NOMO-1 treated with dmso at 0.1 percent for 144 hours (cell line): ENCODE data around the gene FAIM2.
A peak's percentile ranks its signal among the peaks of the same experiment; 100 is the strongest.

Experiments
- DNase-seq: peaks from one replicate; lab custom pipeline; 2025; ENCODE audit not compliant: unreplicated experiment; lab: John Stamatoyannopoulos, UW

The FAIM2 gene

DNA sequence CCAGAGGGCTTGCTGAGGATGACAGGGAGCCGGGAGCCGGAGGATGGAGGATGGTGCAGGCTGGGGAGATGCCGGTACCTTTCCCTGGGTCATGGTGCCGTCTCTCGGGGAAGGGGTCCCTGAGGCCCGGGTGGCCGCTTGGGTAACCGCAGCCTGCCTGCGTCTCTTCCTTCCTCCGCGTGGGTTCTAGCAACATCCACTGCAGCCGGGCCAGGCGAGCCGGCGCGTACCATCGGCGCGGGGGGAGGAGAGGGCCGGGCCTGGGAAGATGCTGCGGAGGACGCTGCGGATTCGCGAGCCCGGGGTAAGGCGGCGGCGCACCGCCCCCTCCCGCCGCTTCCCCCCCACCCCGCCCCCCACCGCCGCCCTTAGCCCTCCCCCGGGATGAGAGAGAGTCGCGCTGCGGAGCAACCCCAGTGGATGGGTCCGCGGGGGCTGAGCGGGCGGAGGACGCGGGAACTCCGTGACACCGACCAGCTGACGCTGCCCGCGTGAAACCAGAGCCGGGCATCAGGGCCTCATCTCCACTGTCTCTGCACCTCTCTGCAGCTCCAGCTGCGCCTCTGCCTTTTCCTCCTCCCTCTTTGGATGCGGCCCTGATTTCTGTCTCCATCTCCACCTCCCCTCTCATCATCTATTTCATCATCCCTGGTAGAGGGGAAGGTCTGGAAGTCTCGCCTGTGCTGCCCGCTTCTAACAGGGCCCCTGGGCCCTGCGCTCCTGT lies at the start of gene FAIM2:
TSS of gene FAIM2 (minus strand) at position 201 of the 724 bp plus-strand sequence. CDS start at position 93, 108 bp downstream.
- DNase-seq, result no peak

DNA sequence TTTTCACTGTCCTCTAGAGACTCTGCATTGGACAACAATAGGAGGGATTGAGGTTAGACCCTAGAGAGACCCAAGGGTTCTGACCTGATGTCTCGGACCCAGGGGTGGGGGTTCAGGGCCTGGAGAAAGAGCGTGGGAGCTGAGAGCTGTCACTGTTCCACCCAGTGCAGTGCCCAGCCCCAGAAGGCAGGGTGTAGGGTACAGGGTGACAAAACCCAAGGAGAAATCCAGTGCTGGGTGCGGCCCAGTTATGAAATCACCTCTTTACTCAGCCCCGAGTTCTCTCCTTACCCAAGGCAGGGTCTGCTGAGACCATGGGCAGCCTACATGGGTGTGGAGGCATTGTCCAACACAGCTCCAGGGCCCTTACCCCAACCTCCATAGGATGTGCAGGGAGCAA lies 49.5 kb upstream of the FAIM2 start:
- no peak for DNase-seq

DNA sequence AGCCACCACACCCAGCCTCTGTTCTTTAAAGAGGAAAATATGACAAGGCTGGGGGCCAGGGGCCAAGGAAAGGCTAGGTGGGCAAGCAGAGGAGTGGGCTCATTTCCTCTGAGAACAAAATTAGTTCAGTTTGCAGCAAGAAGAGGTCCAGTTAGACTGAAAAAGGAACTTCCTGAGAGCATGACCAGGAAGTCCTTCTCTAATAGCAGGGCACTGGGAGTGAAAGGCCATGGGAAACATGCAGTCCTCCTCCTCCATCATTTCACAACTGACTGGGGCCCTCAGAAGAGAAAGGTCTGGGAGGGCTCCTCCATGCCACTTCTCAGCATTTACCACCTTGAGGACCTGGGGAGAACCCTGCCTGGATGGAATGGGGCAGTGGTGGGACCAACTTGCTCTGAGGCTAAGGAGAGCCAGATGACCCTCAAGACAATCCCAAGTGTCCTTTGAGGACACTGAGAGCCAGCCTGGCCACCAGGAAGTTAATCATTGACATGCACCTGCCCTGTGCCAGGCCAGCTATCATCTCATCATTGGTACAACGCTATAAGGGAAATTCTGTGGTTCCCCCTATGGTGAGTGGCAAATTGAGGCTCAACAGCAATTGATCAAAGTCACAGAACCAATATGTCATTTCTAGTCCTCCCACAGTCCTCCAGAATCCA lies 48.8 kb upstream of the FAIM2 start:
- no peak for DNase-seq

DNA sequence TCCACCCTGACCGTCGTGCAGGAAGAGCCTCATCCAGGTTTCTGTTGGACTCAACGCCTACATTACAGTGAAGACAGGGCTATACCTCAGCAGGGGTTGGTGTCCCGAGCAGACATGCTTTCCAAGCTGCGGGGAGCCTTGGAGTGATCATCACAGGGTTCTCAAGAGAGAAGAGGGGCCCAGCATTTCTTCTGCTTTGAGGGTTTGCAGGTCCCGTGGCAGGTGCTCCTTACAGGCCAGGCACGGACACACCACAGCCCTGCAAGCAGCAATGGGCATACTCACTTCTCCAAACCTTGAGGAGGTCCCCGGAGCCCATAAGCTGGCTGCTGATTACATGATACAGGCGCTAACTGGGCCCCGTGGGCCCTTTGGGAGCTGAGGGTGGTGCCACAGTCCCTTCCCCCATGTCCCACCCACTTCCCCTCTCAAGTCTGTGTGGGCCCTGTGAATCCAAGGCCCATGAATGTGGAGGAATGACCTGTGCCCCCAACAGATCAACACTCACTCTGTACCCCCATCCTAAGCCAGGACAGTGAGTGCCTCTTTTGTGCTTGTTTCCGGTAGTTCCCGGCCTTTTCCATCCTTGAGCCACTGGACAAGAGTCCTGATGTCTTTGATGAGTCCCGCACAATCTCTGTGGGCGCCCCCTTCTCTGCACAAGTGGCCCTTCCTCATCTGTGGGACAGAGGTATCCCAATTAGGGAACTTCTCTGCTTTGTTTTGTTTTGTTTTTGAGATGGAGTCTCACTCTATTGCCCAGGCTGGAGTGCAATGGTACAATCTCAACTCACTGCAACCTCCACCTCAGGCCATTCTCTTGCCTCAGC lies 47.9 kb upstream of the FAIM2 start:
- no peak for DNase-seq

DNA sequence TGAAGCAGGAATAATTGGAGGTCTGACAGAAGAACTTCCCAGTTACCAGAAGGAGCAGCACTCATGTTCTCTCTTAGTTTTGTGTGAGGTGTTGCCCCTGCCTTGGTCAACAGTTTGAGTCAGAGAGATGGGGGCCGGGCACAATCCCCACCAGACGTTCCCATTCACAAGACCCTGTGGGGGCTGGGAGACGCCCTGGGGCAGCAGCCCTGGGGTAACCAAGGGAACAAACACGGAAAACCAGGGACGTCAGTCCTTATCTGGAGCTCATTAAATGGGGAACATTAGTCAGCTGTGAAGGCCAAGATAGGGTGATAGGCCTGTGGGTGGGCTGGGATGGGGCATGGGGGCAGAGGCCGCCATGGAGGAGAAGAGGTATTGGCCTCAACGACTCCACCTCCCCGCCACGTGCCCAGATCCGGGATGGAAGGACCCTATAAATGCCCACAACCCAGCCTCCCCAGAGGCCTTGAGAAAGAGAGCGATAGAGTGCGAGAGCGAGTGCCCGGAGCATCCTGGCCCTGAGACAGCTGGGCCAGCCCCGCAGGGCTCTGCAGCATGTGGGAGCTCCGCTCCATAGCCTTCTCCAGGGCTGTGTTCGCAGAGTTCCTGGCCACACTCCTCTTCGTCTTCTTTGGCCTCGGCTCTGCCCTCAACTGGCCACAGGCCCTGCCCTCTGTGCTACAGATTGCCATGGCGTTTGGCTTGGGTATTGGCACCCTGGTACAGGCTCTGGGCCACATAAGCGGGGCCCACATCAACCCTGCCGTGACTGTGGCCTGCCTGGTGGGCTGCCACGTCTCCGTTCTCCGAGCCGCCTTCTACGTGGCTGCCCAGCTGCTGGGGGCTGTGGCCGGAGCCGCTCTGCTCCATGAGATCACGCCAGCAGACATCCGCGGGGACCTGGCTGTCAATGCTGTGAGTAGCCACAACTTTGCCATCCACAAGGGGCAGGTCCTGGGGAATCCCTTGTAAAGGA lies 46.9 kb upstream of the FAIM2 start, which contains the start of gene AQP2:
TSS of gene AQP2 (plus strand) at position 465 of the 979 bp plus-strand sequence. CDS start at position 559, 94 bp downstream.
- no peak for DNase-seq

DNA sequence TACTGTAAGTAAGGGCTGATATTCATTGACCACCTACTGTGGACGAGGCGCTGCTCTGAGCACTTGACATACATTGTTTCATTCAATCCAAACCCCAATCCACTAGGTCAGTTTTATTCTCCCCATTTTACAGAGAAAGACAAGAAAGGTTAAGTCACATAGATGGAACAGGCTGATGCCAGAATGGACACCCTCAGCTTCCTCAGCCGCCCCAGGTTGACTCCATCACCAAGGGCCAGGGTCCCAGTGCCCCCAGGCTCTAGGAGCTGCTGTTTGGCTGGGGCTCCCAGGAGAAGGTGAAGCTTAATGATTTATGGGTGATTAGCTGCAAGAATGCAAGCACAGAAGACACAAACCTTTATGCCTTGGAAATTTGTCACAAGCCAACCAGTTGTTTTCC lies 46.2 kb upstream of the FAIM2 start:
- DNase-seq, result no peak

DNA sequence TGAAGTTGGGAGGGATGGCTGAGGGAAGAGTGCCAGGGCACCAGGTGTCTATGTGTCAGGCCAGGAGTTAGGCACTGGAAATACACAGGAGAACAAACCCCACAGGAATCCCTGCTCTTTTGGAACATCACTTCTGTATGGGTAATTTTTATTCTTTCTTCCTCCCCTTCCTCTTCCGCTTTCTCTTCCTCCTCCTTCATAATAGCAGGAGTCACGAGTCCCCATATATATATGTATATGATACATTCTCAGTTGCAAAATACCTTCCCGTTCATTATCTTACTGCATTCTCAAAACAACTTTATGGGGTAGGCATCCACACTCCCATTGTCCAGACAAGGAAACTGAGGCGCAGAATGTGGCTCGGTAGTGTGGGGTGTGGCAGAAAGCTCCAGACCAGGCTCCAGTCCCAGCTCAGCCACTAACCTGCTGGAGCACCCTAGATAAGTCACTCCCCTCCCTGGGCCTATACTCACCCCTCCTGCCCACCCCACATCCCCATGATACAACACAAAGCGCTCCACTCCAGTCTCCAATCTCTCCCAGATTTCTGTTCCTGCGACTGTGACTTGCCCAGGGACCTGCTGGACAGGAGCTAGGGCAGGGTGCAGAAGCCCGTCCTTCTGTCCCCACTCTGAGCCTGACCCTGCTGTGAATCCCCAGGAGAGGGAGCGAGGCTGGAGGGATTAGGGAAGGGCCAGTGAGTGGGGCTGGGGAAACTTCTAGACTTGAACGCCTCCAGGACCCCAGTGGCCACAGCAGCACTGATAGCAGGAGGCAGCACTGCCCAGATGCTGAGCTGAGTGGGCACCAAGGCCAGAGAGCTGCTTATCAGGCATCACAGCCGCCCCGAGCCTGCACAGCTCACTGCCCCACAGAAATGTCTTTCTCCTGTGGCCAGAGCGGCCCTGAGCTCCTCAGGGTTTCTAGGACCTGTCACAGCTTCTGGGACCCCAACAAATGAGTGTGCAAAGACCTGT lies 45.5 kb upstream of the FAIM2 start:
- DNase-seq, result peak; percentile 60

DNA sequence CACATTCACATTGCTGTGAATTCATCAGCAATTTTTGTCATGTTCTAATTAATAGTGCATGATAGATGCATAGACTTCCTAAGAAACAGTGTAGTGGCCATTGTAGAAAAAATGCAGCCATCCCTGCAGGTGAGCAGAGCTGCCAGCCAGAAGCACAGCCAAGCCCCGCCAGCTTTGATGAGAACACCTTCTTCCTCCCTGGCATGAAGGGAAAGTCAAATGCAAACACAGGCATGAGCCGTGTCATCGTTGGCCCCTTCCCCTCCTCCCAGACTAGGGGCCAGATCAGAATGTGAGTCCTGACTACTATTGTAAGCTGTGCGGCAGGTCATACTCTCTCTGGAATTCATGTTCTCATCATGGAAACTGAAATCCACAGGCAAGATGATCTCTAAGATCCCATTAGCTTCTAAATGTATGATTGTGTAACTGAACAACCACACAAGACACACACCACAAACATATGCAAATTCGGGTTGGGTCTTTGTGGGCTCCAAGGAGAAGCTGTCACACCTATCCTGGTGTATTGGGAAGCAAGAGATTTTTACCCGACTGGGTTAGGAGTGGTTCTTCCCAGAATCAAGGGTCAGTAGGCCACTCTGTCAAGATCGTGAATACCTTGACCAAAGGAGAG lies 44.0 kb upstream of the FAIM2 start:
- DNase-seq, result no peak

DNA sequence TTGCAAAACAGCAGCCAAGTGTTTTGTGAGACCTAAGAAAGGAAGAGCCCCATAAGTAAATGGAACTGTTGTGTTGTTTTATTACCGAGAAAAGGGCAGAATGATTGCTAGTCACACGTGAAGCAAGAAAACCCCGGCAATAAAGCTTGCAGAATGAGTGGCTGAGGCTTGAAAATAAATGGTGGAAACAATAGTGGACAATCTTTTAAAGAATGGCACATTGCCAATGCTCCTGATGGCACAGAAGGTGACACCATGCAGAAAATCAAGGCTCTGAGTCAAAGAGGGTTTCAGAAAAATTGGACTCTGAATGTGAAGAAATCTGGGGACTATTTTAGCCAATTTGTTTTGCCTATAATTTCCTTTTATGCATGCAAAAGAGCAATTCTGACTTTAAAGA lies 42.8 kb upstream of the FAIM2 start:
- DNase-seq, result no peak

DNA sequence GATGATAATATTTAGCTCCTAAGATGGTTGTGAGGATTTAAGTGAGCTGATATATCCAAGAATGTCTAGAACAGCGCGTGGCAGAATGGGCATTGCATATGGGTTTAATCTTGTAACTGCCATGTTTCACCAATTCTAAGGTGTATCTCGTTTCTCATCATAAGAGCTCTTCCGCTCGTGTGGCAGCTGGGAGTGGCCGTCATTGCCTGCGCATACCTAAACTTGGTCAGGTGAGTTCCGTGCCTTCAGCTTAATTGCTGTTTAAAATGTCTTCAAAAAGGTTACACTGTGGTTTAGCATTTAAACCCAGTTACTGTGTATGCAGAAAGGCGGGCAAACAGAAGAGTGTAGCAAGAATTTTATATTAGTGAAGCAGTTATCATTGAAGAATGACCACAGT lies 42.4 kb upstream of the FAIM2 start:
- no peak for DNase-seq

DNA sequence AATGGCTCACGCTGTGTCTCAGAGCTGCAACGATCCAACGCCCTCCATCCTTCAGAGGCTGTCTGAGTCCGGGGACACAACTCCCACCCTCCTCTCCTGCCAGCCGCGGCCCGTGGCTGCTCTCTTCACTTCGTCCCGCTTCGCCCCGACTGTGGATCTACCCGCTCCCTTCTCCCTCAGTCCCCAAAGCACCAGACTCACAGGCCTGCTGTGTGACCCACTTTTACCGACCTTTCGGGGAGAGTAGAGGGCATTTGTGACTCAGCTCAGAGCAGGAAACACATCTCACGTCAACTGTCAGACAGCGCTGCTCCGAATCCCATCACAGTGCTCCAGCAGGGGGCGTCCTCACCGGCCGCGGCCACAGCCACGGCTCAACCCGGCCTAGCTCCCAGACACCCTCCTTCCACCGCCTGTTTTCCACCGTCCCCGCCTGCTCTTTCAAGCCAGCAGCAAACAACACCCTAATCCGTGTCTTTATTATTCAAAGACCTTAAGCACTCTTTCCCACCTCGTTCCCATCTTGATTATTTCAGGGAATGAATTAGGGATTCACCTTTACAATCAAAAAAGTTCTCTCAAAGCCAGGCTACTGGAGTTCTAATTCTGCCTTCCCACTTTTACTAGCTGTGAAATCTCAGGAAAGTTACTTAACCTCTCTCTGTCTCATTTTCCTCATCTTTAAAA lies 41.8 kb upstream of the FAIM2 start:
- DNase-seq, result peak; percentile 64

DNA sequence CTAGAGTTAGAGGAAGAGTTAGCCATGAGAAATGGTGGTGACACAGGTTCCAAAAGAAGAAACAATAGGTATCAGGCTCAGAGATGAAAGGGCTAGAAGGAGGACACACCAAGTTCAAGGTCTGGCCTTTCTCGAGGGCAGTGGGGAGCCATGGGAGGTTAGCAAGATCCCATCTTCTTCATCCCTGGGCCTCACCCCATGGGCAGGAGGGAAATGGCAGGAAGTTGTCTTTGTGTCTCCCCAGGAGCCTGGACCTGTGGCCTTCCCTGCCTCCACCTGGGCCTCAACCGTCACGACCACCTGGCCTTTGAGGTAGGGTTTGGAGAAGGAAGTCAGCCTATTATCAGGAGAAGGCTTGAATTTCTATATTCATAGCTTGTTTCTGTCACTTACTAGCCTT lies 41.0 kb upstream of the FAIM2 start:
- DNase-seq, result no peak

DNA sequence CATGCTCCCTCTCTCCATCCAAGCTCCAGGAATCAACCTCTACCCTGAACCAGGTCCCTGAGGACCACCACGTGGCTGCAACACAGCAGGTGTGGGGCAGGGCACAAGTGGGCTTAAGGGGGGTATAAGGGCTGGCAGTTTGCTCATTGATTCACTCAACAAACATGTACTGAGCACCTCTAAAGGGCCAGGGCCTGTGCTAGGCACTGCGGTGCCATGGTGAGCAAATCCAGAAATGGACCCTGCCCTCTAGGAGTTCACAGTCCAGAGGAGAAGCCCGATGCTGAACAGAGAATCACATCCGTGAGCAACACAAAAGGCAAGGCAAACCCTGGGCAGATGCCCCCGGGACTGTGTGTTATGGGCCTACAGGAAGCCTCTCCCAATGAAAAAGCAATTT lies 40.3 kb upstream of the FAIM2 start:
- DNase-seq, result no peak

DNA sequence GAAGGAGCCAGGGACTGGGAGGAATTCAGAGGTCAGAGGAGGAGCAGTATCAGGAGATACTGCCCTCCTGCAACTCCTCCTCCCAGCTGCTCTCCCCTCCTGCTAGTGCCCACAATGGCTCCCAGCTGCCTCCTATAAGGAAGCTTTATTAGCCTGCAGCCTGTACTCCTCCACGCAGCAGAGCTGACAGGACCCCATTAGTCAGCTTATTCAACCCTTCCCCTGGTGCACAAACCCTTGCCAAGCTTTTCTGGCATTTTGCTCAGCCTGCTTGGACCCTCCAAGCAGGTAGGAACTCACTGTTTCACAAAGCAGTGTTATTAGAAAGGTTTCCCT lies 39.9 kb upstream of the FAIM2 start:
- DNase-seq, result no peak

DNA sequence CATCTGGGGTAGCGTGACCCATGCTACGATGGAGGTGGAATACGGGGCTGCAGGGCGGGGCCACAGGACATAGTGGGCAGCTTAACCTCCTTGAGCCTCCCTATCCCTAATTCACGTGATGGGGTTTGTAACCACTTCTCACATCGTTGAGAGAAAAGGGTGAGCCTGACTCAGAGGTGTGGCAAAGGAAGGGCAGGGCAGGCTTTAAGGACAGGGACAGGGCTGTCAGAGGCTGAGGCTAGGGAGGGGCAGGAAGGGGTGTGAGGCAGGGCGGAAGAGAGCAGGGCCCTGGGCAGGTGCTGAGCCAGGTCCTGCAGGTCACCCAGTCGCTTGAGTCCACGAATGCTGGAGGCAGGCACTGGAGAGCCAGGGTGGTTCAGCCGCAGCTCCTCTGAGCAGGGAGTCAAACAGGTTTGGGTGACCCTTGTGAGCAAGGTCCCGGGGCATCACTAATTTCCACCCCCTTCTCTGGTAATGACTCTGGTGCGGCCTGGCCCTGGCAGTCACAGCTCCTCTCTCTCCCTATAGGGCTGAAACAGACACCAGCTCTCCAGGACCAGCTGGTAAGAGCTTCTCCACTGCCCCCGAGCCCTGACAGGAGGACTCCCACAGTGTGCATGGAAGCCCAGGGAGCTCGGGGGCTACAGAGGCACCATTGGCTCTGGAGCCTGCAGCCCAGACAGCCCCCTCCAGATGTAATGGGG lies 39.4 kb upstream of the FAIM2 start:
- DNase-seq, result no peak

DNA sequence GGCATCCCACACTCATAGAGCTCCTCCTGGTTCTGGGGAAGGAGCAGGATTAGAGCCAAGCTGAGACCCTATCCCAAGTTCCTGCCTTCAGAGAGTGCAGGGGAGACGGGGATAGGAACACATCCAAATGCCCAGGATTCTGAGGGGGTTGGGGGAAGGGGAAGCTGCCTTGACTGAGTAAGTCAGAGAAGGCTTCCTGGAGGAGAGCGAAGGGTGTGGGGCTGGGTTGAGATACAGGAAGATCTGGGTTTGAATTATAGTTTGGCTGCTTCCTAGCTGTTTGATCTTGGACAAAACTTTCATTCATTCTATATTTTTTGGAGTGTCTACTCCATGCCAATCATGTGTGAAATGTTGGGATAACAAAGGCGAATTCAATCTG lies 38.8 kb upstream of the FAIM2 start:
- no peak for DNase-seq

DNA sequence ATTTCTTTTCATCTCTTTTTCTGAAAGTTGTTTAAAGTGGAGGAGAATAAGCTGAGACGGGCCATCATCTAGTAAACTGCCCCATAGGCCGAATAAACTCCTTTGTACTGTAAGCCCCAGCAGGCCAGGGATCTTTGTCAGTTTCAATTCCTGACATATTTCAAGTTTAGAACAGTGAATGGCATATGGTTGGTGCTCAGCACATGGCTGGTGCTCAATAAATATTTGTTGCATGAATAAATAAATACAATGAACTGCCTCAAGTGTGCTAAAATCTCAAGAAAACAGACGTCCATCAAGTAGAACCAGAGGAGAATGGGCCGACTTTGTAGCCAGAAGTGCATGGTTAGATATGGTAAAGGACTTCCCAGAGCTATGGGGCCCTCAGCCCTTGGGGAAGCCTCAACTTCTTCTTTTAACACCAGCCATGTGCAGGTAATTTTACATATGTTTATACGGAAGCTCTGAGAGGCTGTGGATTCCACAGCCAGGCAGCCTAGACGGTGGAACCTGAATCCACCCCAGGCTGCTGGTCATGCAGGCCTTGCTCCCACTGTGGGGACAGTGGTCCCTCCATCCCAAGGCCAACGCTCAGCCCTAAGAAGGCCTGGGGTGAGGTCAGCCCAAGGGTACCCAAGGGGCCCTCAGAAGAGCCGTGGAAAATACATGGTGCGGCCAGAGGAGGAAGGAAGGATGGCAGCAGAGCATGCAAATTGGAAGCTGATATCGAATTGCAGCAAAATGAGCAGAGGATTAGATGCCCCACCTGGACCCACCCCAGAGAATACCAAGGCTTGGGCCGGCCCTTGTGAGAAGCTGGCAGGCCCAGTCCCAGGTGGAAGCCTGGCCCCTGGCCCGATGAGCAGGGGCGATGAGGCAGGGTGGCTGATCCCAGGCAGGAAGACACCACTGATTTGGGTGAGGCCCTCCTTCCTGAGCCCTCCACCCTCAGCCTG lies 38.1 kb upstream of the FAIM2 start:
- DNase-seq, result no peak
